Astrocyte (in vitro differentiated cells and primary cell): Measurements from ENCODE around the gene OVCA2.
A peak's percentile ranks its signal among the peaks of the same experiment; 100 is the strongest.

Experiments used
- CTCF ChIP-seq: IDR thresholded peaks from 2 replicates; pipeline ENCODE4 v1.5.1; 2011; ENCODE audit warnings: low read depth, mild to moderate bottlenecking, inconsistent platforms, low read length, moderate library complexity; ENCODE audit not compliant: insufficient read depth
- EZH2 ChIP-seq: IDR thresholded peaks from 2 replicates; pipeline ENCODE4 v1.6.1; 2012; ENCODE audit warnings: mild to moderate bottlenecking, low read length, inconsistent platforms; ENCODE audit not compliant: insufficient read depth

- peak; percentile 42 for TF ChIP-seq CTCF
- TF ChIP-seq EZH2, result no peak
These were observed 49.1 kb downstream of the OVCA2 start for GRCh38 chr17:2090804-2091534.
